ENCODE results near the gene HIBCH. TPM values are rescaled to one million over a fixed set of nuclear protein-coding genes. Genes with fewer than 3 reads are reported as not detected.

Gene HIBCH
- total and polyA plus RNA-seq, 2 of the 13 experiments (the other 11 are each of a cell fraction or from before 2014, with no cell fraction given), result 18.8 to 49.5 TPM

DNA sequence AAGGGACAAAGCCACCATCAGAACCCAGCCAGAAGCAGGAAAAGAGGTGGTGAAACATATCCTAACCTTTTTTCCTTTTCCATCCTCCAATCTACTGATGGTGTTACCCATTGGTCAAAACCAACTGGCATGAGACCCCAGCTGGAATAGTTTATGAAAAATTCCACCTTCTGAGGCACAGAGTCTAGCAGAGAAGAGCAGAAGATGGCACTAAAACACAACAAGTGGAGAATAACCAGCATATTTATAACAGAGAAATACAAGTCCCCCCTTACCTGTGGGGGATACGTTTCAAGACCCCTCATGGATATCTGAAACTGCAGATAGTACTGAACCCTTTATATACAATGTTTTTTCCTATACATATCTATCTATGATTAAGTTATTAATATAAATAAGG lies 18.8 kb upstream of the HIBCH start:
- no TSS peak for BruUV-seq (replicated peaks)
- in situ Hi-C loops (cut with HindIII; ENCODE audit: extremely low pct_ligation_motif_present, low pct_unique_long_range_greater_than_20kb), result loop anchor here (25.0 kb wide), 1 partner anchor 174 kb away; no protein-coding TSS in a partner anchor
- CTCF ChIA-PET (ENCODE audit: low intra/inter-chr PET ratio, low total read pairs), result no interaction called here

More for the DNA sequence above, 18.8 kb upstream of the HIBCH start:
- Histone ChIP-seq H2AFZ (ENCODE audit: low read length) (no peak overlapping the region), H3K36me3 (replicated peaks in 1 of 2; ENCODE audit: control insufficient read depth in 1 of 2, insufficient read depth in 2 of 2, low read length in 2 of 2) (no peaks in the 10 kb centered on the region), H3K4me2 (ENCODE audit: low read depth, low read length) (no peak overlapping the region), H4K20me1 (ENCODE audit: insufficient read depth, low read length) (no peaks in the 10 kb centered on the region), H3K27ac (ENCODE audit: extremely low read length, insufficient read depth, low read length) (no peak overlapping the region), H3K4me1 (ENCODE audit: insufficient read depth, low read length) (peaks cover 73% of the 10 kb centered on the region), H3K4me3 (replicated peaks in 1 of 3; ENCODE audit: insufficient read depth in 1 of 3, low read depth in 2 of 3, low read length in 3 of 3) (no peak overlapping the region), H3K9ac (ENCODE audit: insufficient read depth, low read depth, low read length) (no peak overlapping the region), H3K79me2 (ENCODE audit: insufficient read depth, low read length) (peaks cover 2% of the 10 kb centered on the region), H3K9me3 (ENCODE audit: low read length) (no peaks in the 10 kb centered on the region), H3K27me3 (ENCODE audit: control insufficient read depth in 1 of 2, insufficient read depth in 2 of 2, low read length in 2 of 2) (no peaks in the 10 kb centered on the region)
- POLR2A ChIA-PET, result interaction anchor here (1.0 kb wide), 1 partner anchor 19 kb away, joined by 4 read pairs; the partner anchor contains the start of gene HIBCH
- 93% methylated on average over 1 of the region's 1 CpG for WGBS (ENCODE audit: low lambda C conversion rate)
- intact Hi-C loops (cut with micrococcal nuclease; ENCODE audit: unreplicated experiment), result loop anchor here (10.0 kb wide), 2 partner anchors 306 to 676 kb away; partner anchors contain the start of genes NAB1 and STAT1
- no peak for TF ChIP-seq ZSCAN30 (CRISPR knock-in tag; IDR thresholded peaks at IDR 0.05)
- TF ChIP-seq KLF16 (CRISPR knock-in tag; IDR thresholded peaks at IDR 0.05), result 0 out of 4 replicates have a peak, but pooled peaks of 1 of the 2 experiments have one; percentile 7
- TF ChIP-seq STAG1 (CRISPR knock-in tag; IDR thresholded peaks at IDR 0.05), result peak; percentile 55
- no peak for TF ChIP-seq PHF8 (CRISPR knock-in tag; IDR thresholded peaks at IDR 0.05)
- TF ChIP-seq CTCF (CRISPR knock-in tag; IDR thresholded peaks at IDR 0.05), result peak; percentile 47
- ATAC-seq (no peak), DNase-seq (ENCODE audit: low spot score) (no peak), FAIRE-seq (no peak)
